ENCODE data around the gene PID1. TPM values are rescaled to one million over a fixed set of nuclear protein-coding genes. Genes with fewer than 3 reads are reported as not detected.

Gene PID1
- polyA plus RNA-seq, 1 of the 3 experiments (the other 2 are of a cell fraction): 0.16 TPM

DNA sequence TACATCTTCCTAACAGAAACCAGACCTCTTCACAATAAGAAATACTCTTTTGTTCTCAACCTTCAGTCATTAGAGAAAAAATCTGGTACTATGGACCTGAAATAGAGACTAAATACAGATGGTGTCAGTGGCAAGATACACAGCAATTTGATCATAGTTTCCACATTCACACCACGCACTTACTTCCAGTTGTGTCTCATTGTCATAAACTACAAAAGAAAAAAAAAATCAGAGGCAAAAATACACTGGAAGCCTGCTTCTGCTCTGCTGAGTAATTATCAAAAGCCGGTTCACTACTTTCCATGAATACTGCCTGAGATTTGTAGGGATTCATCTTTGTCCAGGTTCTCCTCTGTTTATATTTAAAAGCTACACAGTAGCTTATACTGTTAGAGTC, 182.6 kb downstream of the PID1 start (continued):
- TF ChIP-seq, protein P1, sequence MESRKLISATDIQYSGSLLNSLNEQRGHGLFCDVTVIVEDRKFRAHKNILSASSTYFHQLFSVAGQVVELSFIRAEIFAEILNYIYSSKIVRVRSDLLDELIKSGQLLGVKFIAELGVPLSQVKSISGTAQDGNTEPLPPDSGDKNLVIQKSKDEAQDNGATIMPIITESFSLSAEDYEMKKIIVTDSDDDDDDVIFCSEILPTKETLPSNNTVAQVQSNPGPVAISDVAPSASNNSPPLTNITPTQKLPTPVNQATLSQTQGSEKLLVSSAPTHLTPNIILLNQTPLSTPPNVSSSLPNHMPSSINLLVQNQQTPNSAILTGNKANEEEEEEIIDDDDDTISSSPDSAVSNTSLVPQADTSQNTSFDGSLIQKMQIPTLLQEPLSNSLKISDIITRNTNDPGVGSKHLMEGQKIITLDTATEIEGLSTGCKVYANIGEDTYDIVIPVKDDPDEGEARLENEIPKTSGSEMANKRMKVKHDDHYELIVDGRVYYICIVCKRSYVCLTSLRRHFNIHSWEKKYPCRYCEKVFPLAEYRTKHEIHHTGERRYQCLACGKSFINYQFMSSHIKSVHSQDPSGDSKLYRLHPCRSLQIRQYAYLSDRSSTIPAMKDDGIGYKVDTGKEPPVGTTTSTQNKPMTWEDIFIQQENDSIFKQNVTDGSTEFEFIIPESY (IDR thresholded peaks at IDR 0.05; ENCODE audit: borderline replicate concordance, low read depth): no peak

DNA sequence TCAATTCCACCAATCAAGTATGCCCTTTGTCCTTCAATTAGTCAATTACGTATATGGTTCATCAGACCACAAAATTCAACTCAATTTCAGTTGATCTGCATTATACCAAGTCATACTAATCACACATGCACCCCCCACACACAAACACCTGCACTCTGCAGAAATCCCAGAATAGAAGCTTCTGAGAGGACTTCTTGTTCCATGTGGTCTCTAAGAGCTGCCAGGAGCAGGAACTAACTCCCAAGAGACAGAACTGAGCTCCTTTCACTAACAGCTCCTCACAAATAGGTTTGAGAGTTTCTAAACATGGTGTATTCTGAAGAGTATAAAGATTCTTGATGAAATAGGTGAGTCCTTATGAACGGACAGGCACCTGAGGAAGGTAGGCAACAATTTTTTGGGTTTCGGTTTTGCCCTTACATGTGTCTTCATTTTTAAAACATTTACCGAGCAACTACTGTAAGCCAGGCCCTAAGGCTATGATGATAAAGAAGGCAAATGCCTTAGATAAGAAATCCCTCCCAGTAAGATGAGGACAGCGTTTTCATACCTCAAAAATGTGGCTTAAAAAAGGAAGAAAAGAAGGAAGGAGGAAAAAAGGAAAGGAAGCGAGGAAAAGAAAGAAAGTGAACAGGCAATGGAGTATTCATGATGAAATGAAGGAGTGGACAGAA, 183.1 kb downstream of the PID1 start:
- WGBS (ENCODE audit: low lambda C conversion rate): 24% methylated on average over 6 of the region's 6 CpGs
- H3K36me3 ChIP-seq (replicated peaks in 1 of 2; ENCODE audit: control insufficient read depth in 1 of 2, insufficient read depth in 2 of 2, low read length in 1 of 2): no peaks in the 10 kb centered on the region

More for the DNA sequence above, 183.1 kb downstream of the PID1 start:
- Histone ChIP-seq H3K79me2 (ENCODE audit: insufficient read depth) (no peaks in the 10 kb centered on the region), H3K27ac (ENCODE audit: low read depth in 2 of 2, low read length in 1 of 2) (no peak overlapping the region), H3K4me2 (no peak overlapping the region), H4K20me1 (ENCODE audit: insufficient read depth) (no peaks in the 10 kb centered on the region), H3K4me3 (ENCODE audit: low read depth in 2 of 2, low read length in 1 of 2) (no peak overlapping the region), H3F3A (replicated peaks; ENCODE audit: insufficient read depth) (no peaks in the 10 kb centered on the region), H2AFZ (ENCODE audit: low read depth) (no peak overlapping the region), H3K9ac (no peak overlapping the region), H3K4me1 (ENCODE audit: control insufficient read depth in 1 of 2, insufficient read depth in 2 of 2, low read depth in 1 of 2, low read length in 1 of 2) (peaks cover 0 to 6% of the 10 kb centered on the region in 2 experiments; a peak in 2 of 4 replicates), H3K9me3 (no peaks in the 10 kb centered on the region), H3K27me3 (ENCODE audit: insufficient read depth) (no peaks in the 10 kb centered on the region), H3K9me2 (no peaks in the 10 kb centered on the region)
- CTCF ChIA-PET: interaction anchor here (1.0 kb wide), 1 partner anchor 21 kb away, joined by 3 read pairs; no protein-coding TSS in a partner anchor
- no peak for DNase-seq
- TF ChIP-seq, protein P2, sequence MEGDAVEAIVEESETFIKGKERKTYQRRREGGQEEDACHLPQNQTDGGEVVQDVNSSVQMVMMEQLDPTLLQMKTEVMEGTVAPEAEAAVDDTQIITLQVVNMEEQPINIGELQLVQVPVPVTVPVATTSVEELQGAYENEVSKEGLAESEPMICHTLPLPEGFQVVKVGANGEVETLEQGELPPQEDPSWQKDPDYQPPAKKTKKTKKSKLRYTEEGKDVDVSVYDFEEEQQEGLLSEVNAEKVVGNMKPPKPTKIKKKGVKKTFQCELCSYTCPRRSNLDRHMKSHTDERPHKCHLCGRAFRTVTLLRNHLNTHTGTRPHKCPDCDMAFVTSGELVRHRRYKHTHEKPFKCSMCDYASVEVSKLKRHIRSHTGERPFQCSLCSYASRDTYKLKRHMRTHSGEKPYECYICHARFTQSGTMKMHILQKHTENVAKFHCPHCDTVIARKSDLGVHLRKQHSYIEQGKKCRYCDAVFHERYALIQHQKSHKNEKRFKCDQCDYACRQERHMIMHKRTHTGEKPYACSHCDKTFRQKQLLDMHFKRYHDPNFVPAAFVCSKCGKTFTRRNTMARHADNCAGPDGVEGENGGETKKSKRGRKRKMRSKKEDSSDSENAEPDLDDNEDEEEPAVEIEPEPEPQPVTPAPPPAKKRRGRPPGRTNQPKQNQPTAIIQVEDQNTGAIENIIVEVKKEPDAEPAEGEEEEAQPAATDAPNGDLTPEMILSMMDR (IDR thresholded peaks at IDR 0.05): no peak
- no peak for TF ChIP-seq TCF12 (IDR thresholded peaks at IDR 0.05)
- no peak for TF ChIP-seq FOXJ3 (CRISPR knock-in tag; IDR thresholded peaks at IDR 0.05)
- TF ChIP-seq, protein P3, sequence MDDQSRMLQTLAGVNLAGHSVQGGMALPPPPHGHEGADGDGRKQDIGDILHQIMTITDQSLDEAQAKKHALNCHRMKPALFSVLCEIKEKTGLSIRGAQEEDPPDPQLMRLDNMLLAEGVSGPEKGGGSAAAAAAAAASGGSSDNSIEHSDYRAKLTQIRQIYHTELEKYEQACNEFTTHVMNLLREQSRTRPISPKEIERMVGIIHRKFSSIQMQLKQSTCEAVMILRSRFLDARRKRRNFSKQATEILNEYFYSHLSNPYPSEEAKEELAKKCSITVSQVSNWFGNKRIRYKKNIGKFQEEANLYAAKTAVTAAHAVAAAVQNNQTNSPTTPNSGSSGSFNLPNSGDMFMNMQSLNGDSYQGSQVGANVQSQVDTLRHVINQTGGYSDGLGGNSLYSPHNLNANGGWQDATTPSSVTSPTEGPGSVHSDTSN (IDR thresholded peaks at IDR 0.05): no peak
- TF ChIP-seq, protein P4, sequence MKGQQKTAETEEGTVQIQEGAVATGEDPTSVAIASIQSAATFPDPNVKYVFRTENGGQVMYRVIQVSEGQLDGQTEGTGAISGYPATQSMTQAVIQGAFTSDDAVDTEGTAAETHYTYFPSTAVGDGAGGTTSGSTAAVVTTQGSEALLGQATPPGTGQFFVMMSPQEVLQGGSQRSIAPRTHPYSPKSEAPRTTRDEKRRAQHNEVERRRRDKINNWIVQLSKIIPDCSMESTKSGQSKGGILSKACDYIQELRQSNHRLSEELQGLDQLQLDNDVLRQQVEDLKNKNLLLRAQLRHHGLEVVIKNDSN (IDR thresholded peaks at IDR 0.05; ENCODE audit: borderline replicate concordance, low read depth): no peak
- TF ChIP-seq GABPA (IDR thresholded peaks at IDR 0.05; ENCODE audit: low read depth): no peak
- no peak for TF ChIP-seq NRF1 (IDR thresholded peaks at IDR 0.05; ENCODE audit: low read depth, low read length)
- no peak for TF ChIP-seq NFIC (IDR thresholded peaks at IDR 0.05; ENCODE audit: borderline replicate concordance)
- no peak for TF ChIP-seq EZH2phosphoT487 (IDR thresholded peaks at IDR 0.05; ENCODE audit: borderline replicate concordance, low read depth)
- TF ChIP-seq, protein P5, sequence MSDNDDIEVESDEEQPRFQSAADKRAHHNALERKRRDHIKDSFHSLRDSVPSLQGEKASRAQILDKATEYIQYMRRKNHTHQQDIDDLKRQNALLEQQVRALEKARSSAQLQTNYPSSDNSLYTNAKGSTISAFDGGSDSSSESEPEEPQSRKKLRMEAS (IDR thresholded peaks at IDR 0.05; ENCODE audit: low read depth): no peak
- TF ChIP-seq, protein P6, sequence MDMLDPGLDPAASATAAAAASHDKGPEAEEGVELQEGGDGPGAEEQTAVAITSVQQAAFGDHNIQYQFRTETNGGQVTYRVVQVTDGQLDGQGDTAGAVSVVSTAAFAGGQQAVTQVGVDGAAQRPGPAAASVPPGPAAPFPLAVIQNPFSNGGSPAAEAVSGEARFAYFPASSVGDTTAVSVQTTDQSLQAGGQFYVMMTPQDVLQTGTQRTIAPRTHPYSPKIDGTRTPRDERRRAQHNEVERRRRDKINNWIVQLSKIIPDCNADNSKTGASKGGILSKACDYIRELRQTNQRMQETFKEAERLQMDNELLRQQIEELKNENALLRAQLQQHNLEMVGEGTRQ (IDR thresholded peaks at IDR 0.05; ENCODE audit: borderline replicate concordance, low read depth, low read length): no peak
- no peak for TF ChIP-seq CHD2 (IDR thresholded peaks at IDR 0.05; ENCODE audit: low read length, partially characterized antibody)
- TF ChIP-seq SIN3A (IDR thresholded peaks at IDR 0.05; ENCODE audit: borderline replicate concordance, low read depth, low read length): no peak
- TF ChIP-seq SMC3 (IDR thresholded peaks at IDR 0.05; ENCODE audit: low read depth, low read length): no peak
- POLR2A ChIA-PET: no interaction called here
